ENCODE data around the gene RCN2. TPM values are rescaled to one million over a fixed set of nuclear protein-coding genes. Genes with fewer than 3 reads are reported as not detected.
"Not testable (repeated sequence)": the region's sequence is repeated elsewhere in the genome, so short reads cannot be mapped to it uniquely, and the experiment has no call there.

RCN2 gene
- total RNA-seq, 1 experiment from 2014 or later = 93.4 TPM

DNA sequence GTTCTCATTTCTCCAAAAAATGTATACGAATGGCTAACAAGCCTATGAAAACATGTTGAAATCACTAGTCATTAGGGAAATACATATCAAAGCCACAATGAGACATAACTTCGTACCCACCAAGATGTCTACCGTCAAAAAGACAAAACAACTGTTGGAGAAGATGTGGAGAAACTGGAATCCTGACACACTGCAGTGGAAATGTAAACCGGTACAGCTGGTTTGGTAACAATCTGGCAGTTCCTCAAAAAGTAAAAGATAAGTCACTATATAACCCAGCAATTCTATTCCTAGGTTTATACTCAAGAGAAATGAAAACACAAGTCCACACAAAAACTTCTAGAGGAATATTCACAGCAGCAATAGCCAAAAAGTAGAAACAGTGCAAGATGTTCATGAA, 33.4 kb upstream of the RCN2 start:
- H3K27ac Mint-ChIP-seq (ENCODE audit: unreplicated experiment) = peak overlapping the region; percentile 58
- peaks cover 11% of the 10 kb centered on the region for H3K36me3 Mint-ChIP-seq (ENCODE audit: insufficient read depth, unreplicated experiment)

GRCh38 chr15:76899176-76899930, 32.2 kb upstream of the RCN2 start:
- H3K27ac Mint-ChIP-seq (ENCODE audit: unreplicated experiment); BruUV-seq (replicated peaks); H3K4me3 Mint-ChIP-seq (ENCODE audit: low read depth, unreplicated experiment); intact Hi-C loops (cut with micrococcal nuclease; ENCODE audit: unreplicated experiment); H3K27me3 Mint-ChIP-seq (ENCODE audit: unreplicated experiment); DNase-seq; H3K9me3 Mint-ChIP-seq (ENCODE audit: low read depth, unreplicated experiment); CTCF ChIA-PET: not testable (repeated sequence)
- Mint-ChIP-seq H3K36me3 (ENCODE audit: insufficient read depth, unreplicated experiment) (peaks cover 15% of the 10 kb centered on the region), H3K4me1 (ENCODE audit: low read depth, unreplicated experiment) (peaks cover 36% of the 10 kb centered on the region)

More for the DNA sequence above, 33.4 kb upstream of the RCN2 start:
- Mint-ChIP-seq H3K4me3 (ENCODE audit: low read depth, unreplicated experiment) (no peak overlapping the region), H3K27me3 (ENCODE audit: unreplicated experiment) (no peaks in the 10 kb centered on the region), H3K9me3 (ENCODE audit: low read depth, unreplicated experiment) (peaks cover 3% of the 10 kb centered on the region), H3K4me1 (ENCODE audit: low read depth, unreplicated experiment) (peaks cover 23% of the 10 kb centered on the region)
- no peak for TF ChIP-seq CTCF (IDR thresholded peaks at IDR 0.05; ENCODE audit: unreplicated experiment)
- CTCF ChIA-PET = no interaction called here
- no TSS peak for BruUV-seq (replicated peaks)
- intact Hi-C loops (cut with micrococcal nuclease; ENCODE audit: unreplicated experiment) = no loop called here
- peak; percentile 61 for DNase-seq

DNA sequence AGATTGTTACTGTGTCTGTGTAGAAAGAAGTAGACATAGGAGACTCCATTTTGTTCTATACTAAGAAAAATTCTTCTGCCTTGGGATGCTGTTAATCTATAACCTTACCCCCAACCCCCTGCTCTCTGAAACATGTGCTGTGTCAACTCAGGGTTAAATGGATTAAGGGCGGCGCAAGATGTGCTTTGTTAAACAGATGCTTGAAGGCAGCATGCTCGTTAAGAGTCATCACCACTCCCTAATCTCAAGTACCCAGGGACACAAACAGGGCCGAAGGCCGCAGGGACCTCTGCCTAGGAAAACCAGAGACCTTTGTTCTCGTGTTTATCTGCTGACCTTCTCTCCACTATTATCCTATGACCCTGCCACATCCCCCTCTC, 31.6 kb upstream of the RCN2 start:
- DNase-seq; CTCF ChIA-PET; BruUV-seq (replicated peaks); H3K27ac Mint-ChIP-seq (ENCODE audit: unreplicated experiment); intact Hi-C loops (cut with micrococcal nuclease; ENCODE audit: unreplicated experiment); H3K9me3 Mint-ChIP-seq (ENCODE audit: low read depth, unreplicated experiment); H3K4me3 Mint-ChIP-seq (ENCODE audit: low read depth, unreplicated experiment); H3K27me3 Mint-ChIP-seq (ENCODE audit: unreplicated experiment): not testable (repeated sequence)
- H3K36me3 Mint-ChIP-seq (ENCODE audit: insufficient read depth, unreplicated experiment) = peaks cover 20% of the 10 kb centered on the region
- H3K4me1 Mint-ChIP-seq (ENCODE audit: low read depth, unreplicated experiment) = peaks cover 38% of the 10 kb centered on the region

- BruUV-seq (replicated peaks) = no TSS peak
- TF ChIP-seq CTCF (IDR thresholded peaks at IDR 0.05; ENCODE audit: unreplicated experiment) = no peak
- no peak overlapping the region for H3K4me3 Mint-ChIP-seq (ENCODE audit: low read depth, unreplicated experiment)
- H3K27me3 Mint-ChIP-seq (ENCODE audit: unreplicated experiment) = no peaks in the 10 kb centered on the region
- peaks cover 3% of the 10 kb centered on the region for H3K9me3 Mint-ChIP-seq (ENCODE audit: low read depth, unreplicated experiment)
- peaks cover 30% of the 10 kb centered on the region for H3K36me3 Mint-ChIP-seq (ENCODE audit: insufficient read depth, unreplicated experiment)
- H3K27ac Mint-ChIP-seq (ENCODE audit: unreplicated experiment) = no peak overlapping the region
- H3K4me1 Mint-ChIP-seq (ENCODE audit: low read depth, unreplicated experiment) = peaks cover 46% of the 10 kb centered on the region
- intact Hi-C loops (cut with micrococcal nuclease; ENCODE audit: unreplicated experiment) = no loop called here
- no peak for DNase-seq
- CTCF ChIA-PET = no interaction called here
Observed at GRCh38 chr15:76901965-76902364, 29.6 kb upstream of the RCN2 start.

GRCh38 chr15:76903251-76903681, 28.3 kb upstream of the RCN2 start:
- CTCF ChIA-PET = interaction anchor here (0.7 kb wide), 1 partner anchor 52 kb away, joined by 3 read pairs; no protein-coding TSS in a partner anchor
- peaks cover 3% of the 10 kb centered on the region for H3K9me3 Mint-ChIP-seq (ENCODE audit: low read depth, unreplicated experiment)
- H3K4me3 Mint-ChIP-seq (ENCODE audit: low read depth, unreplicated experiment) = peak overlapping the region; percentile 91
- H3K27ac Mint-ChIP-seq (ENCODE audit: unreplicated experiment) = no peak overlapping the region
- no peaks in the 10 kb centered on the region for H3K27me3 Mint-ChIP-seq (ENCODE audit: unreplicated experiment)
- intact Hi-C loops (cut with micrococcal nuclease; ENCODE audit: unreplicated experiment) = no loop called here
- peaks cover 25% of the 10 kb centered on the region for H3K36me3 Mint-ChIP-seq (ENCODE audit: insufficient read depth, unreplicated experiment)
- DNase-seq = no peak
- H3K4me1 Mint-ChIP-seq (ENCODE audit: low read depth, unreplicated experiment) = peaks cover 39% of the 10 kb centered on the region
- no TSS peak for BruUV-seq (replicated peaks)
- TF ChIP-seq CTCF (IDR thresholded peaks at IDR 0.05; ENCODE audit: unreplicated experiment) = no peak
